ENCODE data around the gene MPP3.

DNA sequence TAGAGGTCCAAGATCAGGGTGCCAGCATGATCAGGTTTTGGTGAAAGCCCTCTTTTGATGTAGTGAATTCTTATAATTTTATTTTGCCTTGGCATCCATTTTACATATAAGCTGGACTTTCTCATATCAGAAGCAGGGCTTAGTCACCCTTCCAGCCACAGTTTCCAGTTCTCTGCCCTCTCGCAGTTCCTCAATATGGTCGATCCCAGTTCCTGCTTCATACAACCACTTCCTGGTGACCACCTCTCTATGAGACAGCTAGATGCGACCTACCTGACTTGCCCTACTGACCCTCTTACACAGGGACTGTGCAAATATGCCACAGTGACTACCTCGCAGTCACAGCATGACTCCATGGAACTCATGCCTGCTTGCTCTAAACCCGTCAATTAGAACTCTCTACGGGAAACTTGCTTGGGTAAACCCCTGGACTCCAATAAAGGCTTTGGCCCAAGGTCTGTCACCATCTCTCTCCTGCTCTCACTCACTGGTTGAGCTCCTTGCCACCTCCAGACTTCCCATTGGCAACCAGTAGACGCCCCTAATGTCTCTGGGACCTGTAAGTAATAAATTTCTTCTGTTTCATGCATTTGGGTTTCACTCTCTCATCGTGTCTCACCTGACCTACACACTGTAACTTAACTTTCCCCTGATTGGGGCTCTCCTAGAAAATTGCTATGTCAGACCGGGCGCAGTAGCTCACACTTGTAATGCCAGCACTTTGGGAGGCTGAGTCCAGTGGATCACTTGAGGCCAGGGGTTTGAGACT lies 35.5 kb upstream of the MPP3 start:
- TF ChIP-seq EZH2phosphoT487 (IDR thresholded peaks at IDR 0.05; ENCODE audit: borderline replicate concordance, low read length) (no peak), CTCF (IDR thresholded peaks at IDR 0.05; ENCODE audit: low read depth, low read length, poor library complexity, severe bottlenecking) (no peak)

Data from DOHH2 (cell line).